Measurements from ENCODE around the gene LCAT.

DNA sequence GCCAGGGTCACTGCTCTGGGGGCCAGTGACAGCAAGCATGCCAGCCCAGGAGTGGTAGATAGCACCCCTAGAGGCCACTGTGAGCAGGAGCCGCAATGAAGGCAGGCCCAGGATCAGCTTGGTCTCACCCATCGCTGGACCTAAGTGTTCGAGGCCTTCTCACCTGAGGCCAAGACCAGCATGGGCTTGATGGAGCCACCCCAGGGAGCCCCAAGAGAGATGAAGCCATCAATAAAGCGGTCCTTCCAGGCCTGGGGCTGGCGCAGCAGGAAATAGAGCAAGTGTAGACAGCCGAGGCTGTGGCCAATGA, 1.8 kb downstream of the LCAT start:
- TF ChIP-seq, protein P1, sequence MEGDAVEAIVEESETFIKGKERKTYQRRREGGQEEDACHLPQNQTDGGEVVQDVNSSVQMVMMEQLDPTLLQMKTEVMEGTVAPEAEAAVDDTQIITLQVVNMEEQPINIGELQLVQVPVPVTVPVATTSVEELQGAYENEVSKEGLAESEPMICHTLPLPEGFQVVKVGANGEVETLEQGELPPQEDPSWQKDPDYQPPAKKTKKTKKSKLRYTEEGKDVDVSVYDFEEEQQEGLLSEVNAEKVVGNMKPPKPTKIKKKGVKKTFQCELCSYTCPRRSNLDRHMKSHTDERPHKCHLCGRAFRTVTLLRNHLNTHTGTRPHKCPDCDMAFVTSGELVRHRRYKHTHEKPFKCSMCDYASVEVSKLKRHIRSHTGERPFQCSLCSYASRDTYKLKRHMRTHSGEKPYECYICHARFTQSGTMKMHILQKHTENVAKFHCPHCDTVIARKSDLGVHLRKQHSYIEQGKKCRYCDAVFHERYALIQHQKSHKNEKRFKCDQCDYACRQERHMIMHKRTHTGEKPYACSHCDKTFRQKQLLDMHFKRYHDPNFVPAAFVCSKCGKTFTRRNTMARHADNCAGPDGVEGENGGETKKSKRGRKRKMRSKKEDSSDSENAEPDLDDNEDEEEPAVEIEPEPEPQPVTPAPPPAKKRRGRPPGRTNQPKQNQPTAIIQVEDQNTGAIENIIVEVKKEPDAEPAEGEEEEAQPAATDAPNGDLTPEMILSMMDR (IDR thresholded peaks at IDR 0.05) = peak; percentile 35 to 70 (median 54)
- TF ChIP-seq POLR2A (IDR thresholded peaks at IDR 0.05) = no peak
